ENCODE results near the gene FXYD1. TPM values are rescaled to one million over a fixed set of nuclear protein-coding genes. Genes with fewer than 3 reads are reported as not detected.

Gene FXYD1
- total RNA-seq: not detected in 2 replicates

DNA sequence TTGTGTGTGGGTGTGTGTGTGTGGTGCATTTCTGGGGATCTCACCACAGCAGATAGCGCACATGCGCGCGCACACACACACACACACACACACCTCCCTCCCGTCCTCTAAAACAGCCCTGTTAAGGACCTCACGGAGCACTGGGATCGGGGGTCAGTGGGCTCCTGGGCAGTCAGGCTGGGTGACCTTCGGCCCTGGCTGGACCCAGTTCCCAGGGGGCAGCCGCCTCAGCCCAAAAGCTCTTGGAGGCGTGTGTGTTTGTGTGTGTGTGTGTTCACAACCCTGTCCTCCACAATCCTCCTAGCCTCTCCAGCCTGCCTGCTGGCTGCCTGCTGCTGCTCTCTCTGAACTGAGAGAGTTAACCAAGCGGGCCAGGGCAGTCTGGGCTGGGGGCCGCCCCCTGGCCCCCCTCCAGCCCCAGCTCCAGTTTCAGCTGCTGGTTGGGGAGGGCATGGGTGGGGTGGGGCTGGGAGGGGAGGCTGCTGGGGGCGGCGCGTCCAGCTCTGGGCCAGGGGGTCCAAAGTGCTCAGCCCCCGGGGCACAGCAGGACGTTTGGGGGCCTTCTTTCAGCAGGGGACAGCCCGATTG lies at the start of gene FXYD1:
Gene FXYD1 (plus strand): TSS at position 520 of the 588 bp plus-strand sequence. CDS start 1,256 bp downstream, outside the sequence.

GRCh38 chr19:35115177-35115951 lies 23.3 kb upstream of the FXYD1 start, which contains the start of gene FXYD3:
Gene FXYD3, plus strand, starts transcription at chr19:35115823. Its CDS starts 3,554 bp downstream, at chr19:35119377.

DNA sequence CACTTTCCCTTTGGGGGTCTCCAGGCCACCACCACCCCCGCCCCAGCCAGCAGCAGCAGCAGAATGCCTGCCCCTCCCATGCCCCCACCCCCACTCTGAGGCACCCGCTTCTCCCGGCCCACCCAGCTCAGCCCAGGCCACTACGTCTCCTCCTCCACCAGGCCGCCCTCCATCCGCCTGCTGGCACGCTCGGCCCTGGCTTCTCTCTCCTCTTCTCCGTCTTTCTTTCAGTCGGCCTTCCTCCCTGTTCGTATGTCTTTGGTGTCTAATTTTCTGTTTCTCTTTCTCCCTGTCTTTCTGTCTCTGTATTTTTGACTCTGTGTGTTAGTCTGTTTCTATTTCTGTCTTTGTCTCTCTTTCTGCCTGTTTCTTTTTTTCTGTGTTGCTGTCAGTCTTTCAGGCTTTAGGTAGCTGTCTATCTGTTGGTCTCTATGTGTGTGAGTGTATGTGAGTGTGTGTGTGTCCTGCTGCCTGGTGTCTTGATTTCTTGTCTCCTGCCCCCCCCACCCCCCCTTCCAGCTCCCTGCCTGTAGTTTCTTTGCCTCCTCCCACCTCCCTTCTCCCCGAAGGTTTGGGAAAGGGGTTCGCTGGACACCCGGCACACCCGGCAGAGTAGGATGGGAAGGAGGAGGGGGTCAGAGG lies 3.9 kb upstream of the FXYD1 start, which contains the start of gene LGI4:
Gene LGI4 (minus strand): TSS at position 459 of the 642 bp plus-strand sequence. CDS start 379 bp downstream, at position 80.

GRCh38 chr19:35143231-35143715 lies 4.6 kb downstream of the FXYD1 start, which contains the start of gene FXYD7:
Gene FXYD7, plus strand, starts transcription at chr19:35143255. Its CDS starts 79 bp downstream, at chr19:35143334.

DNA sequence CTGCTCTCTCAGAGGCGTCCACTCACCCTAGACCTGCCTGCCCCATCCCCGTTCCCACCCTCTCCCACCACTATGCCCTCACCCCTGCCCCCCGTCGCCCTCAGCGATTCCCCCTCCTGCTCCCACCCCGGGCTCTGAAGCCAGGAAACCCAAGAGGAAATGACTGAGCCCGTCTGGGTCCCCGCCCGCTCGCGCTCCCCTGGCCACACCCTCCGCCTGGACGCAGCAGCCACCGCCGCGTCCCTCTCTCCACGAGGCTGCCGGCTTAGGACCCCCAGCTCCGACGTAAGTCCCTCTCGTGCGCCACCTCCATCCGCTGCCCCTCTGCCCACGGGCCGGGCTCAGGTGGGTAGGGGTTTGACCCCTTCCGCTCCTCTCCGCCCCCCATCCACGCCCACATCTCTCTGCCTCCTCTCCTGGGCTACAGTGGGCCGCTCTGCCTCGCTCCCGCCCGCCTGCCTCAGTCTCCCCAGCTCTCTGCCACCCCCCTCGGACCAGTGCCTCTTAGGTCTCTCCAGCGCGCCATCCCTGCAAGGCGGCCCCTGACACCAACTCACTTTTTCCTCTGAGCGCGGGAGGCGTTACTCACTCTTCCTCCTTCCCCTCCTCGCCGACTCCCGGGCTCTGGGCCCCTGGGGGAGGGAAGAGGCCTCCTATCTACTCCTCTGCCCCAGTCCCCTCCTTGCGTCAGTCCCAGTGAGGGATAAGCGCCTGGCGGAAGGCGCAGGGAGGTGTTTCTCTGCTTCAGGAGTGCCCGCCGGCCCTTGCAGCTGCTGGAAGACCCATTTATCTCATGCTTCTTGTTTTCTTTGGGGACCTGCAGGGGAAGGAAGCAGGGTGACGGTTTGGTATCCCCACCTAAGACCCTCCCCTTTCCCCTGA lies 16.1 kb downstream of the FXYD1 start, which contains the start of gene FXYD5:
Gene FXYD5 (plus strand): TSS at position 211 of the 882 bp plus-strand sequence. CDS start 816 bp downstream, outside the sequence.

Small RNAs within 50 kb of the gene (small RNA-seq; reads per million reads assigned to genes)
- not detected for gene AC020907.2

Other genes with a start within 250 kb of the FXYD1 start
- 1.6 and 2.4 TPM in 2 replicates for gene ZNF30, start 211.9 kb upstream of the FXYD1 start, total RNA-seq
- 7.4 and 8.6 TPM in 2 replicates for gene ZNF792, start 174.6 kb upstream of the FXYD1 start, total RNA-seq
- gene GRAMD1A, start 138.5 kb upstream of the FXYD1 start, total RNA-seq: 29.7 and 36.9 TPM in 2 replicates
- gene SCN1B, start 108.4 kb upstream of the FXYD1 start, total RNA-seq: 0.22 and 0.79 TPM in 2 replicates
- 0.22 and 0.79 TPM in 2 replicates for gene HPN, start 97.1 kb upstream of the FXYD1 start, total RNA-seq
- 0.39 TPM in 1 of 2 replicates, not detected in the other for gene FXYD3, start 23.0 kb upstream of the FXYD1 start, total RNA-seq
- gene LGI4, start 3.8 kb upstream of the FXYD1 start, total RNA-seq: 0.22 and 1.2 TPM in 2 replicates
- gene FXYD7, start 4.4 kb downstream of the FXYD1 start, total RNA-seq: not detected in 2 replicates
- 93.8 and 133 TPM in 2 replicates for gene FXYD5, start 15.9 kb downstream of the FXYD1 start, total RNA-seq
- gene FAM187B, start 89.9 kb downstream of the FXYD1 start, total RNA-seq: not detected in 2 replicates
- 53.0 and 62.4 TPM in 2 replicates for gene LSR, start 110.2 kb downstream of the FXYD1 start, total RNA-seq
- 64.8 and 71.2 TPM in 2 replicates for gene USF2, start 130.1 kb downstream of the FXYD1 start, total RNA-seq
- under 0.01 and 0.11 TPM in 2 replicates for gene HAMP, start 143.7 kb downstream of the FXYD1 start, total RNA-seq
- gene MAG, start 153.3 kb downstream of the FXYD1 start, total RNA-seq: under 0.01 TPM in 1 of 2 replicates, not detected in the other
- gene CD22, start 190.4 kb downstream of the FXYD1 start, total RNA-seq: 0.11 and 1.6 TPM in 2 replicates
- not detected in 2 replicates for gene FFAR1, start 209.1 kb downstream of the FXYD1 start, total RNA-seq
- gene FFAR3, start 219.6 kb downstream of the FXYD1 start, total RNA-seq: not detected in 2 replicates
- gene GPR42, start 232.2 kb downstream of the FXYD1 start, total RNA-seq: not detected in 2 replicates